HCT116 (cell line): ENCODE results near the gene GNAI1. TPM values are rescaled to one million over a fixed set of nuclear protein-coding genes. Genes with fewer than 3 reads are reported as not detected.

Experiments used
- ATAC-seq: fragments of 200-7000 bp; cut with Tn5 transposase; 2 replicates; pipeline ENCODE4 v1.9.1; 2020; ENCODE audit warnings: mild to moderate bottlenecking, moderate library complexity
- BruUV-seq: library from RNA; stranded (reverse); fragments of 400-500 nt; replicated peaks from 2 replicates; lab custom pipeline; 2021; lab: Mats Ljungman, UMichigan
- CTCF ChIA-PET: fragments of 300-600 bp; sonication (Branson Sonifier 250); formaldehyde crosslinking; loops from one replicate; lab custom pipeline; 2021; ENCODE audit warnings: antibody characterized with exemption; lab: Charles Lee
- POLR2A ChIA-PET: fragments of 300-600, 350-600 bp; sonication (Branson Sonifier 250); formaldehyde crosslinking; loops from one replicate; lab custom pipeline; 2021; ENCODE audit warnings: antibody characterized with exemption; lab: Charles Lee
- RAD21 ChIA-PET, 2 experiments: fragments of 300-600 bp; sonication (Branson Sonifier 250); formaldehyde crosslinking; loops; one replicate each; lab custom pipeline; 2023; ENCODE audit warnings: low total read pairs in 2 of 2; ENCODE audit not compliant: uncharacterized antibody in 2 of 2, unreplicated experiment in 2 of 2, low non-redundant PET in 1 of 2; lab: Charles Lee
- DNase-seq: peaks from one replicate; pipeline ENCODE4 v3.0.0-alpha.2; 2010; ENCODE audit warnings: low read depth, low spot score
- H2AFZ ChIP-seq: fragments of 200-600 bp; shearing (Covaris generic), sonication (generic); 2 replicates; pipeline ENCODE4 v1.6.1; 2017; ENCODE audit warnings: low read depth, mixed run types, mixed read lengths, antibody characterized with exemption, low read length; ENCODE audit not compliant: poor library complexity, severe bottlenecking
- H3K27ac ChIP-seq: 2 replicates; pipeline ENCODE4 v1.5.1; 2012; ENCODE audit warnings: low read depth, low read length
- H3K27me3 ChIP-seq: fragments of 200-600 bp; sonication (generic); 2 replicates; pipeline ENCODE4 v1.6.1; 2016; ENCODE audit warnings: mixed run types, low read length, mixed read lengths; ENCODE audit not compliant: insufficient read depth
- H3K36me3 ChIP-seq, 2 experiments: fragments of 200-500 bp in 1 of 2; fragments of 200-600 bp in 1 of 2; sonication (Bioruptor generic) in 1 of 2; sonication (generic) in 1 of 2; 2 replicates each; pipeline versions ENCODE4 v1.5.1 to v1.6.1; 2014 to 2016; ENCODE audit warnings: low read length in 2 of 2, inconsistent platforms in 1 of 2, mixed read lengths in 1 of 2, mixed run types in 1 of 2; ENCODE audit not compliant: insufficient read depth in 2 of 2, control insufficient read depth in 1 of 2
- H3K4me1 ChIP-seq, 2 experiments: fragments of 200-600 bp in 1 of 2; sonication (generic) in 1 of 2; 2 replicates each; pipeline versions ENCODE4 v1.5.1 to v1.6.1; 2012 to 2017; ENCODE audit warnings: low read length in 2 of 2, inconsistent platforms in 1 of 2, mild to moderate bottlenecking in 1 of 2, mixed read lengths in 1 of 2, mixed run types in 1 of 2, moderate library complexity in 1 of 2; ENCODE audit not compliant: insufficient read depth in 2 of 2, control insufficient read depth in 1 of 2
- H3K4me2 ChIP-seq: fragments of 200-600 bp; sonication (generic); 2 replicates; pipeline ENCODE4 v1.6.1; 2017; ENCODE audit warnings: mixed run types, low read length, mixed read lengths
- H3K4me3 ChIP-seq, 2 experiments: fragments of 200-600 bp in 1 of 2; sonication (generic) in 1 of 2; replicated peaks in 1 of 2; 2 replicates each; pipeline ENCODE4 v1.5.1; 2011 to 2016; ENCODE audit warnings: low read length in 2 of 2, control low read depth in 1 of 2, low read depth in 1 of 2, mild to moderate bottlenecking in 1 of 2, mixed read lengths in 1 of 2, mixed run types in 1 of 2
- H3K79me2 ChIP-seq: fragments of 200-600 bp; sonication (generic); 2 replicates; pipeline ENCODE4 v1.6.1; 2017; ENCODE audit warnings: mild to moderate bottlenecking, mixed run types, low read length, moderate library complexity, mixed read lengths; ENCODE audit not compliant: insufficient read depth
- H3K9ac ChIP-seq: fragments of 200-600 bp; sonication (generic); 2 replicates; pipeline ENCODE4 v1.6.1; 2016; ENCODE audit warnings: low read length, mixed read lengths
- H3K9me2 ChIP-seq: fragments of 200-600 bp; sonication (generic), shearing (Covaris generic); 2 replicates; pipeline ENCODE4 v1.6.1; 2017; ENCODE audit warnings: mixed run types, mild to moderate bottlenecking, moderate library complexity; ENCODE audit not compliant: insufficient read depth
- H3K9me3 ChIP-seq, 2 experiments: fragments of 200-500 bp in 1 of 2; fragments of 200-600 bp in 1 of 2; sonication (Bioruptor generic) in 1 of 2; sonication (generic) in 1 of 2; 2 replicates each; pipeline ENCODE4 v1.6.1; 2014 to 2017; ENCODE audit warnings: low read length in 2 of 2, mixed read lengths in 2 of 2, inconsistent platforms in 1 of 2, low read depth in 1 of 2, mild to moderate bottlenecking in 1 of 2, mixed run types in 1 of 2, moderate library complexity in 1 of 2; ENCODE audit not compliant: control insufficient read depth in 1 of 2, insufficient read depth in 1 of 2
- H4K20me1 ChIP-seq: fragments of 200-600 bp; sonication (generic), shearing (Covaris generic); 2 replicates; pipeline ENCODE4 v1.6.1; 2017; ENCODE audit warnings: mixed run types, mild to moderate bottlenecking, moderate library complexity; ENCODE audit not compliant: insufficient read depth
- ATF3 ChIP-seq: IDR thresholded peaks from 2 replicates; pipeline ENCODE4 v1.6.1; 2012
- CBX3 ChIP-seq: IDR thresholded peaks from 2 replicates; pipeline ENCODE4 v1.6.1; 2012; ENCODE audit warnings: low read depth
- CEBPB ChIP-seq: IDR thresholded peaks from 2 replicates; pipeline ENCODE4 v1.6.1; 2012; ENCODE audit warnings: low read depth
- EGR1 ChIP-seq: IDR thresholded peaks from 2 replicates; pipeline ENCODE4 v1.6.1; 2012; ENCODE audit warnings: low read depth
- EZH2 ChIP-seq: fragments of 200-600 bp; sonication (generic); IDR thresholded peaks from 2 replicates; pipeline ENCODE4 v1.6.1; 2017; ENCODE audit warnings: antibody characterized with exemption, mixed run types
- FOSL1 ChIP-seq: IDR thresholded peaks from 2 replicates; pipeline ENCODE4 v1.6.1; 2012; ENCODE audit warnings: low read depth
- POLR2AphosphoS5 ChIP-seq: IDR thresholded peaks from 2 replicates; pipeline ENCODE4 v1.6.1; 2011; ENCODE audit warnings: mild to moderate bottlenecking, low read depth, low read length, moderate library complexity
- REST ChIP-seq: IDR thresholded peaks from 2 replicates; pipeline ENCODE4 v1.6.1; 2012; ENCODE audit warnings: low read depth
- SIN3A ChIP-seq: IDR thresholded peaks from 2 replicates; pipeline ENCODE4 v1.6.1; 2012; ENCODE audit warnings: low read depth
- SRF ChIP-seq: IDR thresholded peaks from 2 replicates; pipeline ENCODE4 v1.6.1; 2012; ENCODE audit warnings: low read depth
- ZBTB33 ChIP-seq: IDR thresholded peaks from 2 replicates; pipeline ENCODE4 v1.6.1; 2011; ENCODE audit warnings: mild to moderate bottlenecking, low read length, moderate library complexity; ENCODE audit not compliant: insufficient replicate concordance; ENCODE audit errors: extremely low read depth
- ZFX ChIP-seq: fragments of 450-650 bp; IDR thresholded peaks from 2 replicates; pipeline ENCODE4 v1.6.1; 2017
- ZNF274 ChIP-seq: fragments of 200-500 bp; sonication (Bioruptor generic); IDR thresholded peaks from 2 replicates; pipeline ENCODE4 v1.6.1; 2014; ENCODE audit warnings: mild to moderate bottlenecking, low read depth, low read length, inconsistent platforms
- intact Hi-C: fragments of 100-400 bp; cut with micrococcal nuclease; formaldehyde crosslinking; loops from 2 replicates; pipeline ENCODE4 v1.10.0; 2022
- total RNA-seq: library from RNA; stranded (reverse); gene quantifications from one replicate; pipeline ENCODE4 v1.2.1, GENCODE V29; 2021; ENCODE audit not compliant: unreplicated experiment

Gene GNAI1
- total RNA-seq, 1 experiment from 2014 or later: 148 TPM

GRCh38 chr7:80161466-80161865, 26.8 kb downstream of the GNAI1 start:
- peaks cover 24 to 55% of the 10 kb centered on the region in 2 experiments for H3K4me1 ChIP-seq
- intact Hi-C loops: no loop called here
- H3K27ac ChIP-seq: no peak overlapping the region
- H3K36me3 ChIP-seq: 0 out of 4 replicates have a peak, but pooled peaks cover 0 to 13% of the 10 kb centered on the region in 2 experiments
- ChIA-PET POLR2A (no interaction called here), CTCF (no interaction called here), RAD21 (no interaction called here)
- BruUV-seq: no TSS peak
- H3K4me3 ChIP-seq: no peak overlapping the region
- no peak overlapping the region for H3K4me2 ChIP-seq
- H2AFZ ChIP-seq: no peak overlapping the region
- peaks cover 21% of the 10 kb centered on the region; the same call in 1 of the 2 replicates for H4K20me1 ChIP-seq
- no peaks in the 10 kb centered on the region for H3K9me3 ChIP-seq
- no peaks in the 10 kb centered on the region for H3K27me3 ChIP-seq
- ATAC-seq (no peak), DNase-seq (no peak)
- H3K79me2 ChIP-seq: peaks cover 100% of the 10 kb centered on the region
- no peak for TF ChIP-seq SIN3A
- no peak for TF ChIP-seq EZH2
- no peak for TF ChIP-seq EGR1
- no peak for TF ChIP-seq REST
- no peak for TF ChIP-seq POLR2AphosphoS5
- no peak for TF ChIP-seq ZFX
- no peak for TF ChIP-seq ATF3
- TF ChIP-seq FOSL1: no peak
- TF ChIP-seq ZBTB33: no peak
- no peak for TF ChIP-seq CEBPB
- TF ChIP-seq ZNF274: no peak
- TF ChIP-seq CBX3: no peak
- TF ChIP-seq SRF: no peak
- TF ChIP-seq, all 23 proteins: peak for 0
- Histone ChIP-seq H3K9me2 (no peaks in the 10 kb centered on the region), H3K9ac (no peak overlapping the region)
